IgD-negative memory B cell (primary cell): ENCODE results near the gene KCNMA1. TPM values are rescaled to one million over a fixed set of nuclear protein-coding genes. Genes with fewer than 3 reads are reported as not detected.
A peak's percentile ranks its signal among the peaks of the same experiment; 100 is the strongest.

Source experiments
- H3K27ac Mint-ChIP-seq, 3 donors: one replicate each; pipeline ENCODE4 v1.8.0; 2020 to 2022; ENCODE audit warnings: mild to moderate bottlenecking in 3 of 3, mixed read lengths in 3 of 3, moderate library complexity in 1 of 3
- H3K27me3 Mint-ChIP-seq: one replicate; pipeline ENCODE4 v1.8.0; 2021; ENCODE audit warnings: mixed read lengths
- H3K36me3 Mint-ChIP-seq: one replicate; pipeline ENCODE4 v1.8.0; 2020; ENCODE audit warnings: mild to moderate bottlenecking, mixed read lengths
- H3K4me1 Mint-ChIP-seq, 3 donors: one replicate each; pipeline ENCODE4 v1.8.0; 2020 to 2022; ENCODE audit warnings: mixed read lengths in 3 of 3, mild to moderate bottlenecking in 1 of 3
- H3K4me3 Mint-ChIP-seq, 4 donors: one replicate each; pipeline ENCODE4 v1.8.0; 2020 to 2022; ENCODE audit warnings: mild to moderate bottlenecking in 4 of 4, mixed read lengths in 4 of 4, moderate library complexity in 3 of 4
- H3K9me3 Mint-ChIP-seq, 3 donors: one replicate each; pipeline ENCODE4 v1.8.0; 2020 to 2021; ENCODE audit warnings: mixed read lengths in 3 of 3, mild to moderate bottlenecking in 1 of 3
- polyA plus RNA-seq: library from polyadenylated mRNA; unstranded; fragments of 300-500 nt; fragmentation: Illumina TruSeq; gene quantifications from one replicate; pipeline ENCODE4 v1.2.3, GENCODE V29; 2021

The KCNMA1 gene
- polyA plus RNA-seq, 1 donor from 2014 or later, result 5.5 TPM

DNA sequence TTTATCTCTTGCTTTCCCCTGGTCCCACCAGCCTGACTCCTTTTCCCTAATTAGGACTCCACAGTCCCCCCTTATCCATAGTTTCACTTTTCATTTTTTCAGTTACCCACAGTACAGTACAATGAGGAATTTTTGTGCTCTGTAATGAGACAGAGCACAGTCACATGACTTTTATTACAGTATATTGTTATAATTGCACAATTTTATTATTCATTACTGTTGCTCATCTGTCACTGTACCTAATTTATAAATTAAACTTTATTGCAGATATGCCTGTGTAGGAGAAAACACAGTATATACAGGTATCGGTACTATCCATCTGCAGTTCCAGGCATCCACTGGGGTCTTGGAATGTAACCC lies 125.4 kb downstream of the KCNMA1 start:
- Mint-ChIP-seq H3K27ac (no peak overlapping the region), H3K9me3 (no peaks in the 10 kb centered on the region), H3K4me1 (peaks cover 0 to 3% (median 0%) of the 10 kb centered on the region in 3 donors), H3K36me3 (no peaks in the 10 kb centered on the region), H3K27me3 (peaks cover 5% of the 10 kb centered on the region), H3K4me3 (no peak overlapping the region)

DNA sequence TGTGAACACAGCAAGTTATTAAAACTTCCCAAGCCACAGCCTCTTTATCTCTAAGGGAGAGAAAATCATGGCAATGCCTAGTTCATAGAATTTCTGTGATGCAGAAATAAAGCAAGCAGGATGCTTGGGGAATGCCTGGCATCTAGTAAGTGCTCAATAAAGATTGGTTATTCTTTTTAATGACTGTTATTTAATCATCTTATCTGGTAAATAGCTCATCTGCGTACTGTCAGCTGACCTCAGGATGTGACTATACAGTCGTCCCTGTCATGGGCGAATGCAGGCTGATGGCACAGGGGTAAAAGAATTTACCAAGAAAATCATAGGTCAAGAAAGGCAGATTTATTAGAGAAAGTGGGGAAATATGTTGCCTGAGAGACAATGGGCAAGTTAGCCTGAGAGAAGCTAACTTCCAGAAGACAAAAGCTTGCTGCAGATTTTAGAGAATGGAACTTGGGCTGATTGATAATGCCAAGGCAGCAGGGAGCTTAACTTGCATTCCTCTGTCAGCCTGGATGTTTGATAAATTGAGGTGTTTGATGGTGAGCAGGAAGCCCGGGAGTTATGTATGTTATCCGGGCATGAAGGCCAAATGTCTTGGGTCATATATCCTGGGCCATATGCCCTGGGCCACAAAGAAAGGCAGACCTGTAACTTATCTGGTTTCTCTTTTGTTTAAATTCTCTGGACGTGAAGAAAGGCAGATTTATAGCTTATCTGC lies 126.0 kb downstream of the KCNMA1 start:
- H3K4me3 Mint-ChIP-seq, result no peak overlapping the region
- H3K4me1 Mint-ChIP-seq, result peaks cover 0 to 3% (median 0%) of the 10 kb centered on the region in 3 donors
- no peaks in the 10 kb centered on the region for H3K36me3 Mint-ChIP-seq
- no peak overlapping the region for H3K27ac Mint-ChIP-seq
- H3K9me3 Mint-ChIP-seq, result no peaks in the 10 kb centered on the region
- peaks cover 5% of the 10 kb centered on the region for H3K27me3 Mint-ChIP-seq

DNA sequence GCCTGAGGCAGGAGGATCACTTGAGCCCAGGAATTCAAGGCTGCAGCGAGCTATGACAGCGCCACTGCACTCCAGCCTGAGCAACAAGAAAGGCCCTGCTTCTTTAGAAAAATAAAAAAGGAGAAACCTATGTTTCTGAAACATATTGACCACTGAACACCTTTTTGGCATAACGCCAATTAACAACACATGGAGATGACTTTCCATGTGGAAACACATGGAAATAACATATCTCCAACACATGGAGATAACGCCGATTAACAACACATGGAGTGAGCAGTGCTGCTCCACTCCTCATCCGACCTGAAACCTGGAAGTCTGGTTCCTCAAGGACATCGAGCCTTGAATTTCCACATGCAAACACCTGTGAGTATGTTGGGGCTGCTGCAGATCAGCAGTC lies 126.9 kb downstream of the KCNMA1 start:
- Mint-ChIP-seq H3K4me3 (no peak overlapping the region), H3K27me3 (peaks cover 5% of the 10 kb centered on the region), H3K27ac (no peak overlapping the region), H3K36me3 (no peaks in the 10 kb centered on the region), H3K4me1 (peaks cover 0 to 3% (median 0%) of the 10 kb centered on the region in 3 donors), H3K9me3 (no peaks in the 10 kb centered on the region)

DNA sequence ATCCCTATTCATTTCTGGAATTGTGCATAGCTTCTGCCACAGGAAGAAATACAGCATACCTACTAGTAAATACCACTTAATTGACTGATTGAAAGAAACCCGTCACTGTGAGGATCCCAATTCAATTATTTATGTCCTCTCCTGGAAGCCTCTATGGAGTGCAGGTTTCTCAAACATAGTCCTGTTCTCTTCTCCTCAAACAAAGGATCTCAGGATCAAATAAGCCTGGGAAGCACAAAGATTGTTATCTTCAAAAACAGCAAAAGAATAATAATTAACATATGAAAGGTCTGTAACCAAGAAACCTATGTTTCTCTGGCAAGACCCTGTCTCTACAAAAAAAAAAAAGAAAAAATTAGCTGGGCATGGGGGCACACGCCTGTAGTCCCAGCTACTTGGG lies 127.3 kb downstream of the KCNMA1 start:
- Mint-ChIP-seq H3K4me1 (peaks cover 0 to 3% (median 0%) of the 10 kb centered on the region in 3 donors), H3K4me3 (no peak overlapping the region), H3K36me3 (no peaks in the 10 kb centered on the region), H3K27me3 (peaks cover 5% of the 10 kb centered on the region), H3K9me3 (no peaks in the 10 kb centered on the region), H3K27ac (no peak overlapping the region)

DNA sequence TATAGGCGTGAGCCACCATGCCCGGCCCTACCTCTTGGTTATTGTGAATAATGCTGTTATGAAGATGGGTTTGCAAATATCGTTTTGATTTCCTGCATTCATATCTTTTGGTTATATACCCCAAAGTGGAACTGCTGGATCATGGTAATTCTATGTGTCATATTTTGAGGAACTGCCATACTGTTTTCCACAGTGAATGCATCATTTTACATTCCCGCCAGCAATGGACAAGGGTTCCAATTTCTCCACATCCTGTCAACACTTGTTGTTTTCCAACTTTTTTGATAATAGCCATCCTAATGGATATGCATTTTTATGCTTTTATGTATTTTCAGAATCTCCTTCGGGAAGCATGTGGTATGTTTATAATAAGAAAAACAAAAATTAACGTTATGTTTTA lies 128.2 kb downstream of the KCNMA1 start:
- no peak overlapping the region for H3K27ac Mint-ChIP-seq
- peak overlapping the region in 1 of 4 donors; percentile 69 for H3K4me3 Mint-ChIP-seq
- H3K36me3 Mint-ChIP-seq, result no peaks in the 10 kb centered on the region
- no peaks in the 10 kb centered on the region for H3K9me3 Mint-ChIP-seq
- peaks cover 5% of the 10 kb centered on the region for H3K27me3 Mint-ChIP-seq
- H3K4me1 Mint-ChIP-seq, result peaks cover 0 to 3% (median 0%) of the 10 kb centered on the region in 3 donors

DNA sequence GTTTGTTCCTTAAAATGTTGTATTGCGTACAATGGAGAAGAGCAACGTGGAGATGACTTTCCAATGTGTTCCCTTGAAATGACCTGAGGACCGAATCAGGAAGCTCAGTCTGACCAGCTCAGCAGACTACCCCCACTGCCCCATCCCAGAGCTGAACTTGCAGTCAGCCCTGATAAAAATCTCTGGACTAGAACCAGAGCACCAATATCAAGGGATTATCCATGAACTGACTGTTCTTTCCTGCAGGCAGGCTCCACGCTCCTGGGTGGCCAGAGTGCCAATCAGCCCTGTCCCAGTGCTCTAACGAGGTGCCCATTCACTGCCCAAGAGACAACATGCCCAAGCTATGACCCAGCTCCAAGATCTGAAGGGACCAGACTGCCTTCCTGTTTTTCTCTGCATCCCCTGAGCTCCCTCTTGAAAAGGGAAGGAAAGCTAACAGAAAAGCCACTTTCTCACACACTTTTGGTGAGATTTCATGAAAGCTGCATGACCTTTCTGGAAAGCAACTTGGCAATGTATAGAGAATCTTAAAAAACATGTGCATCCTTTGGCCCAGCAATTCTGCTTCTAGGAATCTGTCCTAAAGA lies 130.2 kb downstream of the KCNMA1 start:
- H3K4me1 Mint-ChIP-seq, result peaks cover 0 to 3% (median 0%) of the 10 kb centered on the region in 3 donors

DNA sequence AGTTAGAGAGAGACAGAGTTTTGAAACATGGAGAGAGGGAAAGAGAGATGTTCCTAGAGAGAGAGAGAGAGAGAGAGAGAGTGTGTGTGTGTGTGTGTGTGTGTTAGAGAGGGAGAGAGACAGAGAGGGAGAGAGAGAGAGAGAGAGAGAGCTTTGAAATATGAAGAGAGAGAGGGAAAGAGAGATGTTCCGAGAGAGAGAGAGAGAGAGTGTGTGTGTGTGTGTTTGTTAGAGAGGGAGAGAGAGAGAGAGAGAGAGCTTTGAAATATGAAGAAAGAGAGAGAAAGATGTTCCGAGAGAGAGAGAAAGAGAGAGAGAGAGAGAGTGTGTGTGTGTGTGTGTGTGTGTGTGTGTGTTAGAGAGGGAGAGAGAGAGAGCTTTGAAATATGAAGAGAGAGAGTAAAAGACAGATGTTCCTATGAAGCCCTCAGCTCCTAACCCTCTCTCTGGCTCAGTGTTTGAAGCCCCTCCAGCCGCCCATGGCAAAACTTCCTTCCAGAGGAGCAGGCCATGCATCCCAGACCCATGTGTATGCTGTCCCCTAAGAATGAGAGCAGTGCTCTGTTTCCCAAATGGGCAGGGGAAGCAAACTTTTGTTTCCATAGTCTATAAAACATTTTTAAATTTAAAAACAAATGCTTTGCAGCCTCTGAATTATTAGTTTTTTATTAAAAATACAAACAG lies 130.9 kb downstream of the KCNMA1 start:
- Mint-ChIP-seq H3K9me3 (no peaks in the 10 kb centered on the region), H3K27ac (no peak overlapping the region), H3K27me3 (peaks cover 5% of the 10 kb centered on the region)

More for the DNA sequence above, 130.2 kb downstream of the KCNMA1 start:
- no peaks in the 10 kb centered on the region for H3K9me3 Mint-ChIP-seq
- no peak overlapping the region for H3K27ac Mint-ChIP-seq
- H3K4me3 Mint-ChIP-seq, result no peak overlapping the region
- H3K36me3 Mint-ChIP-seq, result no peaks in the 10 kb centered on the region
- peaks cover 5% of the 10 kb centered on the region for H3K27me3 Mint-ChIP-seq

DNA sequence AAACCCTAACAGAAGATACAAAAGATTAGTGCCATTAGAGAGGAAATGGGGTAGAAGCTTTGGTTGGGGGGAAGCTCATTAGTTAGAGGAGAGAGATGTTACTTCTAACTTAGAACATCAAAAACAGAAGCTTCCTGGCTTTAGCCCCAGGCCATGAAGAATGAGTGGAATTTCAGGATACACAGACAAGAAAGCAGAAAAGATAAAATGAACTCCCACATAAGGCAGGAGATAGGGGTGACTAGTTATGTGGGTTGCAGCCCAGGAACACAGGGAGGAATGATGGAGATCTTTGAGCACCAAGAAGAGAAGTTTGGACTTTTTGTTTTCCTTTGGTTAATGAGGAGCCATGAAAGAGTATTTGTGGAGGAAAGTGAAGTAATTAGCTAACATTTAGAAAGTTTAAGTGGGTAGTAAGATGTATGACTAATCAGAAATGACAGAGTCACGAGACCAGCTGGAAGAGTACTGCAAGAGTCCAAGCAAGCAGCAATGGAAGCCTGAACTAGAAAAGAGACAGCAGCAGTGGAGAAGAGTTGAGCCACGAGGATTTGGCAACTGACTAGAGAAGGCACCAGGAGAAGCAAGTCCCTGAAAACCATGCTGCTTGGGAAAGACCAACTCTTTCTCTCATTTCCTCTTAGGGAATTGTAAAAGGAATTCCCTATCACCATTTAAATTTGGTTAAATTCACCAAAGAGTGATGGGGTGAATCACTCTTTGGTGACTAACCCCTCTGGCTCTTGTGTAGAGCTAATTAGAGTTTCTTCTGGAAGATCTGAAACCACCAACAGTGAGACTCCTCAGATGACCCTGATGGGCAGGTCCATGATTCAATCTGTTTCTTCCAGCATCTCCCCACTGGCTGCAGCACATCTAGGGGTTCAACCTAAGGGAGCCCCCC lies 131.9 kb downstream of the KCNMA1 start:
- Mint-ChIP-seq H3K4me1 (peaks cover 2 to 6% (median 4%) of the 10 kb centered on the region in 3 donors), H3K27ac (no peak overlapping the region), H3K9me3 (no peaks in the 10 kb centered on the region), H3K4me3 (no peak overlapping the region), H3K27me3 (peaks cover 4% of the 10 kb centered on the region), H3K36me3 (no peaks in the 10 kb centered on the region)

More for the DNA sequence above, 130.9 kb downstream of the KCNMA1 start:
- Mint-ChIP-seq H3K4me3 (no peak overlapping the region), H3K36me3 (no peaks in the 10 kb centered on the region), H3K4me1 (peaks cover 0 to 5% (median 0%) of the 10 kb centered on the region in 3 donors)

DNA sequence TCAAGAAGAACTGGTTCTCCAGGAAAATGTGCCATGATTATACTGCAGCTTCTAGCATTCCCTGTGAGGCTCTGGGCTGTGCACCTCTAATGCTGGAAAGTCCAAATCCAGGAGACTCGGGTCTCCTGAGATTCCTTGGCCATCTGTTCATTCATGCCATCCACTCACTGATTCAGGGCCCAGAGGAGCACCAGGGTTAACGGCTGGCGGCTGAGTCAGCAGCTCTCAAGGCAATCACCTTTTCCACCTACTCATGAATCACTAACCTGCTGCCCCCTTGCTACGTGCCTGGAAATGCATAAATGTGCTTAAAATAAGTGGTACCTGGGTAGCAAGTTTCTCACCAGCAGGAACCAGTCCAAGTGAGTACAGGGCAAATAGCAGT lies 132.7 kb downstream of the KCNMA1 start:
- Mint-ChIP-seq H3K4me3 (no peak overlapping the region), H3K4me1 (peaks cover 2 to 9% (median 7%) of the 10 kb centered on the region in 3 donors)

DNA sequence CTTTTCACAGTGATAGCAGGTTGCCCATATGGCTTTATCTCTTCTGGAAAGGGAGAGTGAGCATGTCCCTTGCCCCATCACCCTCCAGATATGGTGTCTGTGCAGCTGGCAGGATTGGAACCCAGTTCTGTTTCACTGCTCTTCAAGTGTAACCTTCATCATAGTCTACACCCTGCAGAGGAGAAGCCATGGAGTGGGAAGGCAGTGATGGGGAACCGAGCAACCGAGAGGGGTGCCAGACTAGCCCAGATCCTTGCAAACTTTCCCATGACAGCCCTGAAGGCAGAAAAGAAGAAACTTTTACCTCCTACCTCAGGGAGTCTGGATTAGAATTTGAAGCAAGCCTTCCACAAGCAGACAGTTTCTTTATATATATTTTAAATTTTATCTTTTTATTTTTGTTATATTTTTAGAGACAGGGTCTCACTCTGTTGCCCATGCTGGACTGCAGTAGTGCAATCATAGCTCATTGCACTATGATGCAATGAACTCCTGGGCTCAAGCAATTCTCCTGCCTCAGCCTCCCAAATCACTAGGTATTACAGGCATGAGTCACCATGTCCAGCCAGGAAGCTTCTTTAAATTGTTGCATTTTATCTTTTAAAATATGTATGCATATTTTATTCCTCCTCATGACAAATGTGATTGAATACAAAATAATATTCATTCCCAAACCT lies 133.3 kb downstream of the KCNMA1 start:
- H3K4me1 Mint-ChIP-seq, result peaks cover 2 to 9% (median 7%) of the 10 kb centered on the region in 3 donors
- H3K27ac Mint-ChIP-seq, result no peak overlapping the region
- H3K9me3 Mint-ChIP-seq, result no peaks in the 10 kb centered on the region
- H3K4me3 Mint-ChIP-seq, result no peak overlapping the region
- H3K36me3 Mint-ChIP-seq, result no peaks in the 10 kb centered on the region
- H3K27me3 Mint-ChIP-seq, result peaks cover 3% of the 10 kb centered on the region

More for the DNA sequence above, 132.7 kb downstream of the KCNMA1 start:
- no peaks in the 10 kb centered on the region for H3K36me3 Mint-ChIP-seq
- peaks cover 3% of the 10 kb centered on the region for H3K27me3 Mint-ChIP-seq
- H3K27ac Mint-ChIP-seq, result no peak overlapping the region
- no peaks in the 10 kb centered on the region for H3K9me3 Mint-ChIP-seq

DNA sequence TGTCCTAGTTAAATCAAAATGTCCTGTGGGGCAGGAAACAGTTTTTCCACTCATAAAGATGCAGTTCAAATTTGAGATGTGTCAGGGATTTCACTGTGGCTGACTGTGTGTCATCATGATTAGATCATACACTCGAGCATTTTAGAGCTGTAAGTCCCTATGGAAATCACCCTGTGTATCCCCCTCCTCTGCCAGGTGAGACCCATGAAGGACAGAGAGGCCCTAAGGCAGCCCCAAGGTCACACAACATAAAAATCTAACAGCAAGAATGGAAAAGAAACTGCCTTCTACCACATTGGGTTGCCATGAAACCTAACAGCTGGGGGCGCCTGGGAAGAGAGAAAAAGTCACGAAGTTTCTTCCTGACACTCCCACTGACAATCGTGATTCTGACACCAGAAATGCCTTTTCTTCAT lies 135.8 kb downstream of the KCNMA1 start:
- no peaks in the 10 kb centered on the region for H3K36me3 Mint-ChIP-seq
- H3K9me3 Mint-ChIP-seq, result no peaks in the 10 kb centered on the region
- H3K27ac Mint-ChIP-seq, result no peak overlapping the region
- H3K4me3 Mint-ChIP-seq, result no peak overlapping the region
- H3K4me1 Mint-ChIP-seq, result peaks cover 2 to 9% (median 7%) of the 10 kb centered on the region in 3 donors
- H3K27me3 Mint-ChIP-seq, result no peaks in the 10 kb centered on the region

DNA sequence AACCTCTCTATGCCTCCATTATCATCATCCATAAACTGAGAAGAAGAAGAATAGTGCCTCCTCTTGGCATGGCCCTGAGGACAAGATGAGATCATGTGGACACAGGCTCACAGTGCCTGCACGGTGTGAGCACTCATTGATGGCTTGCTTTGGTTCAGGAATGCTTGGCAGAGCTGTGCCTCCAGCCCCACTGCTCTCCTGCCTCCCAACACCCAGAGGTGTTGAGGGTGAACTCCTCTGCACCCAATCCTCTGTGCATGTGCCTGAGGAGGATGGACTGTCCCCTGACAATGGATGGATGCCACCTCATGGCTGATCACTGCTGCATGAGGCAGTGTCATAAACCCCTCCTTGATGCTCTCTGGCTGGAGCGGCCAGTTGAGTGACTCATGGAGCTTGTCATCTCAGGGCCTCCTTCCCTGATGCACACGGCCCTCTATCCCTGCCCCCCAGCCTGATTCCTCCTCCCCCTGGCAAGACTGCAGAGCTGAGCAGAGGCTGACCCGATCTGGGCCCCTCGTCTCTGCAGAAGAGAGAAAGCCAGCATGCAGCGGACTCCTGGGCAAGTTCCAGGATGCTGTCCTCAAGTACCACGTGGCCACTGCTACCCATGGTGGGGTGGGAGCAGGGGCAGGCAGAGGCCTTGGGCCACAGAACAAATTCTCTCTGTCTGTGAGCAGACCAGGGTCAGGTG lies 136.3 kb downstream of the KCNMA1 start:
- H3K36me3 Mint-ChIP-seq, result no peaks in the 10 kb centered on the region
- H3K27me3 Mint-ChIP-seq, result no peaks in the 10 kb centered on the region
- no peak overlapping the region for H3K4me3 Mint-ChIP-seq

DNA sequence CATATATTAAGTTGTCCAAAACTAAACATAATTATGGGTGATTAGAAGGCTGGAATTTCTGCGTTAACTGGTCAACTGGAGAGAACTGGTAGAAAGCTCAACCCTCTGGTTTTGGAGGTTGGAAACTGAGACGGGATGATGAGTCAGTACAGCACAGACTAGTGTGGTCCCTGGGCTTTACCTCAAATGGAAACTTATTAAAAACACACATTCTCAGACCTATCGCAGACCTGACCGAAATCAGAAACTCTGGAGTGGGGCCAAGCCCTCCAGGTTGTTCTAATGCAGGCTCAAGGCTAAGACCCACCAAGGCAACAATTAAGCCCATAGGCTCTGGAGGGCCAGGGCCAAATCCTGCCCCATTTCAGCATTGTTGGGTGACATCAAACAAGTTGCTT lies 136.9 kb downstream of the KCNMA1 start:
- no peaks in the 10 kb centered on the region for H3K36me3 Mint-ChIP-seq
- no peaks in the 10 kb centered on the region for H3K9me3 Mint-ChIP-seq
- no peak overlapping the region for H3K4me3 Mint-ChIP-seq
- H3K27me3 Mint-ChIP-seq, result no peaks in the 10 kb centered on the region
- no peak overlapping the region for H3K27ac Mint-ChIP-seq
- H3K4me1 Mint-ChIP-seq, result peaks cover 2 to 9% (median 9%) of the 10 kb centered on the region in 3 donors

More for the DNA sequence above, 136.3 kb downstream of the KCNMA1 start:
- Mint-ChIP-seq H3K27ac (no peak overlapping the region), H3K4me1 (peaks cover 2 to 9% (median 7%) of the 10 kb centered on the region in 3 donors), H3K9me3 (no peaks in the 10 kb centered on the region)

DNA sequence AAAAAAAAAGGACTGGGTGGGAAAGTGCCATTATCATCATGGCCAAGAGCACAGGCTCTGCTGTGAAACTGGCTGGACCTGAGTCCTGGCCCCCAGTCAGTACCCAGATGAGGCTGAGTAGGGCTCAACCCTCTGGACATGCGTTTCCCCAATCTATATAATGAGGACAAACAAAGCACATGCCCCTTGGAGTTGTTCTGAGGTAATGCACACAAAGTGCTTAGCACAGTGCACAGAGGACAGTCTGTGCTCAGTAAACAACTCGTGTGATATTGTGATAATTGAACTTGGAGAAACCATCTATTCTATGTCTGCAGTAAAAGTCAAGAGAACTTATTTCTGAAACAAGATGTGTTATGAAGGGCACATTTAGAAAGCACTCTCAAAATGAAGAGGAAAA lies 138.8 kb downstream of the KCNMA1 start:
- no peaks in the 10 kb centered on the region for H3K9me3 Mint-ChIP-seq
- H3K27me3 Mint-ChIP-seq, result no peaks in the 10 kb centered on the region
- peaks cover 4 to 11% (median 9%) of the 10 kb centered on the region in 3 donors for H3K4me1 Mint-ChIP-seq
- H3K4me3 Mint-ChIP-seq, result no peak overlapping the region
- no peaks in the 10 kb centered on the region for H3K36me3 Mint-ChIP-seq
- H3K27ac Mint-ChIP-seq, result no peak overlapping the region
